NOMO-1 treated with dmso at 0.1 percent for 144 hours (cell line): ENCODE results near the gene NPAS2.

Experiments
- DNase-seq: peaks from one replicate; lab custom pipeline; 2025; ENCODE audit not compliant: unreplicated experiment; lab: John Stamatoyannopoulos, UW

Gene NPAS2

DNA sequence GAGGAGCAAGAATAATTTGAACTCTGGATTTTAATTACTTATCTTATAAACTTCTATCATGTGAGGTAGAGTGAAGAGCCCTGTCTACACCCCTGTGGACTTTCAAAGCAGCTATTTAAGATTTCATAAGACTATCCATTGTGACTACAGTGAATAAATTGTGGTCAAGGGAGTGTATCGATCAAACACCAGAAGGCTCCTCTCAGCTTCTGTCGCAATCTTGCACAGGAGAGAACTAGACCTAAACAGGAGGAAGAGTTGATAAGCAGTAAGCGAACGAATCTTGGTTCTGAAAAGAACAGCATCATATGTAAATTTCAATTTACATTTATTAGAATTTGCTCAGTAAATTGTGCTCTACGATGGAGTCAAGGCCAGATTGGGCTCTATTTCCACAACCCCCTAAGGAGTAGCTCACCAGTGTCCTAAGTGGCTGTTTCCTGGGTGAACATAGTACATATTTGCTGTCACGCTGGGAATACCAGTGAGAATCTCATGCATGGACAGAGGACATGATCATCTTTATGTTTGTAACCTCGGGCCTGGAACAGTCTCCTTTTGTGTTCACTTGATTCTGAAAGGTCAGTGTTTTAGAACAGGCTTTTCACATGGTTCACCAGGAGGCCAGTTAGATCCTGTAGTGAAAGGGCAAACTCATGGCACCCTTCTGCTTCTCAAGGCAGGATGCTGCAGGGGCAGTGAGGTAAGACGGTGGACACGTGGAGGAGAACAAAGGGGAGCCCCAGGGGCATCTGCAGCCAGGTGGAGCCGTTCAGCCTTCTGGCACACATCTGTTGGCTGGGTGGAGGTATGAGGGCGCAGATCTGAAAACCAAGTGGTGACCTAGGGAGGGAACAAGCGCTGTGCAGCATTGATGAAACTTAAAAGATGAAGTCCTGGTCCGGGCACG, 33.3 kb downstream of the NPAS2 start:
- peak; percentile 8 for DNase-seq

DNA sequence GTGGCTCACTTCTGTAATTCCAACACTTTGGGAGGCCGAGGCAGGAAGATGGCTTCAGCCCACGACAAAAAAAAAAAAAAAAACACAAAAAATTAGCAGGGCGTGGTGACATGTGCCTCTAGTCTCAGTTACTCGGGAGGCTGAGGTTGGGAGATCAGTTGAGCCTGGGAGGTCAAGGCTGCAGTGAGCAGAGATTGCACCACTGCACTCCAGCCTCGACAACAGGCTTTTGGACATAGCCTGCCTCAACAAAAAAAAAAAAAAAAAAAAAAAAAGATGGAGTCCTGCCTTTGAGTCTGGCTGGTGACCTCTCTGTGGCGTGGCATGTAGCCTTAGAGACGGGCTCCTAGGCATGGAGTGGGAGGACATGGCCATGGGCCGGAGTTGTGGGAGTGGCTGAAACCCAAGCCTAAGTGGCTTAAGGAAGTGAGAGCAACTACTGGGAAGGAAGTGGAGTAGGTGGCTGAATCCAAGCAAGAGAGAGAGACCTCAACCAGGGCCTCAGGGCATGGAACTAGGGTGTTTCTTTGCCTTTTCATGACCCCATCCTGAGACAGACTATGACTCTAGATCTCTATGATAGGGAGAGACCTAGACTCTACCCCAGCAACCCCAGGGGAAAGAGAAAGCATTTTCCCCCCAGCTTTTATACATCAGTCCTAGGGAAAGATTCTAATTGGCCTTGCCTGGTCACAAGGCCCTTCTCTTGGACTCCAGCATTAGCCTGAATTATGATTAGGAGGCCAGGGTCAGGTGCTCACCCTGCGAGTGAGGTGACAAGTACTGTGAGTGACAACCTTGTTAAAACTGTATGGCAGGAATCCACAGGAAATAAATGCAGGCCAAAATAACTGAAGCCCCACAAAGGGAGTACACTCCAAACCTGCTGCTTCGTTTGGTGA, 34.2 kb downstream of the NPAS2 start:
- no peak for DNase-seq

- DNase-seq = no peak
Observed at GRCh38 chr2:100855084-100855483, 35.1 kb downstream of the NPAS2 start.

DNA sequence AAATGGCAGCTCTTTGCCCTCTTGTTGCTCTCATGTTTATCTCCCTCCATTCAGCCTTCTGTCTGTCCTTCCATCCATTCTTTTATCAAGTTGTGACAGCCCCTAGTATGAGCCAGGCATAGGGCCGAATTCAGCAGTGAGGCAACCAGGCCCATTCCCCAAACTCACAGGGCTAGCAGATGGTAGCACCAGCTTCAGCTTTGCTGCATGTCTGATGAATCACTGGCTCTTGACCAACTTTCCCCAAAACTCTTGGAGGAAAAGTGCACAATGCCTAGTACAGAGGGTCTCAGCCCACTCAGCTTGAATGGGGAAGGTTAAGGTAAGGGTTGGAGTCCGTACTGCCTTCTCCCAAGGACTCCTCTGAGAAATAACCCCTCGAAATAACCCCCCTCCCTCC, 35.7 kb downstream of the NPAS2 start:
- no peak for DNase-seq

GRCh38 chr2:100856732-100857131, 36.8 kb downstream of the NPAS2 start:
- no peak for DNase-seq

DNA sequence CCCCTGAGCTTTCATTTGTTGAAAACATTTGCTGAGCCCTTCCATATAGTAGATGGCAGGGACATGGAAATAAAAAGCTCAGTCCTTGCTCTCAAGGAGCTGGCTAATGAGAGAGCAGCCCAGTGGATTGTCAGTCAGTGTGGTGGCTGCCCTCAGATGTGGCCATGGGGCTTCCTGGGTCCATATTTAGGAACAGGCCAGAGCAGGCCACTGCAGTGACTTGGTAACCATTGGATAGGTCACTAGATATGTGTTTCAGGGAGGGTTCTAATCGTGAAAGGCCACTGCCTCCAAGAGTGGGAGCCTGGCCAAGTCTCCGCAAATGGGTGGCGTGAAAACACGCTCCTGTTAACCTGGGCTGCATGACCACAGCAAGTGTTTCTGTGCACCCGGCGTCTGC, 37.4 kb downstream of the NPAS2 start:
- no peak for DNase-seq

DNA sequence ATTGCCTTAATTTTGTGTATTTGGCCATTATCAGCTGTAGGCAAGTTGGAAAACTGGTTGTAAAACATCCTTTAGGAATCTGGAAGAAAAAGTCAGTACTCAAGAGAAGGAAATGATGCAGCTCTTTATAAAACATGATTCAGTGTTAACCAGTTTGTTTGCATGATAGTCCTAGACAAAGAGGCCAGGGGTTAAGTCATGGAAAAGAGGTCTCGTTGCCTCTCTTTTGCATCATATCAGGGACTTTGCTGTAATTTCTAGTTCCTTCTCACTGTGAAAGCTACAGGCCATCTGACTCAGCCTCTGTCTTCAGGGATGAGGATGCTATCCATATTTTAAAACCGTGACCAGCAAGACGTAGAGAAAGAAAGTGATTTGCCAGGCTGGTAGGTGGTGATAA, 38.0 kb downstream of the NPAS2 start:
- DNase-seq = no peak

GRCh38 chr2:100859902-100860301, 40.0 kb downstream of the NPAS2 start:
- DNase-seq = no peak

- DNase-seq = no peak
Observed at GRCh38 chr2:100861340-100861739, 41.4 kb downstream of the NPAS2 start.

- DNase-seq = no peak
Observed at GRCh38 chr2:100862081-100862480, 42.1 kb downstream of the NPAS2 start.

DNA sequence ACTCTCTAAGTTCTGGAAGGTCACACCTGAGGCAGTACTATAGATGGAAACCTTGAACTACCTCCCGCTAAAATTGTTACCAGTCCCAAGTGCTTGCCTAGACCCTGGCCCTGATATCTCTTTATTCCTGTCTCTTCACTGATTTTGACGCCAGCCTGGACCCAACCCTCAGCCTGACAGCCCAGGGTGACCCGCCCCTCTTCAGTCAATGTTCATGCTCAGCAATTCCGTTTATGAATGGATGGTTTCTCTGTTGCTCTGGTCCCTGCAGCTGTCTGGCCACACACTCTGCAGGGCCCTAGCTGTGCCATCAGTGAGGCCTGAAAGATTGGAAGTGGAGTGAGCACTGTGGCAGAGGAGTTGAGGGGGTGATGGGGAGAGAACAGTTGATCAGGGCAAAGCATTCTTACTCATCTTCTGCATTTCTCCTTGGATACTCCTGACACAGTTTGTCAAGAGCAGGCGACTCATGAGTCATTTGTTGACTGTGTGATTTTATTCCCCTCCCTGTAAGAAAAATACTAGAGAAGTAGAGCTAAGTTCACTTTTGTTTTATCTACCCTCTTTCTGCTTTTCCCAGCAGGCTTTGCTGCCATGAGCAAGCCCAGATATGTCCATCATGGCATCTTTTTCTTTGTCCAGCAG, 46.0 kb downstream of the NPAS2 start:
- no peak for DNase-seq

GRCh38 chr2:100868083-100868482, 48.1 kb downstream of the NPAS2 start:
- DNase-seq = no peak

DNA sequence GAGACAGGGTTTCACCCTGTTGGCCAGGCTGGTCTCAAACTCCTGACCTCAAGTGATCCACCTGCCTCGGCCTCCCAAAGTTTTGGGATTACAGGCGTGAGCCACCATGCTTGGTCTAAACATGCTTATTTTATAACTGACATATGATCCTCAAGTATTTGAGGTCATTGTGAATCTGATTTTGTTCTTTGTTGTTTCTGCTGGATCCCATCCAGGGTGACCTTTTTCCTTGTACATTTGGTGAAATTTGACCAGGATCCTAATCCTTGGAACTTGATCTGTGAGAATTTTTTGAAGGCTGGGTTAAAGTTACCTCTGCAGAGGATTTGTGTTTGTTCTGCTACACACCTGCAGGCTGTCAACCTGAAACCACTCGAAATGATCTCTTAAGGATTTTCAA, 49.2 kb downstream of the NPAS2 start:
- DNase-seq = no peak

DNA sequence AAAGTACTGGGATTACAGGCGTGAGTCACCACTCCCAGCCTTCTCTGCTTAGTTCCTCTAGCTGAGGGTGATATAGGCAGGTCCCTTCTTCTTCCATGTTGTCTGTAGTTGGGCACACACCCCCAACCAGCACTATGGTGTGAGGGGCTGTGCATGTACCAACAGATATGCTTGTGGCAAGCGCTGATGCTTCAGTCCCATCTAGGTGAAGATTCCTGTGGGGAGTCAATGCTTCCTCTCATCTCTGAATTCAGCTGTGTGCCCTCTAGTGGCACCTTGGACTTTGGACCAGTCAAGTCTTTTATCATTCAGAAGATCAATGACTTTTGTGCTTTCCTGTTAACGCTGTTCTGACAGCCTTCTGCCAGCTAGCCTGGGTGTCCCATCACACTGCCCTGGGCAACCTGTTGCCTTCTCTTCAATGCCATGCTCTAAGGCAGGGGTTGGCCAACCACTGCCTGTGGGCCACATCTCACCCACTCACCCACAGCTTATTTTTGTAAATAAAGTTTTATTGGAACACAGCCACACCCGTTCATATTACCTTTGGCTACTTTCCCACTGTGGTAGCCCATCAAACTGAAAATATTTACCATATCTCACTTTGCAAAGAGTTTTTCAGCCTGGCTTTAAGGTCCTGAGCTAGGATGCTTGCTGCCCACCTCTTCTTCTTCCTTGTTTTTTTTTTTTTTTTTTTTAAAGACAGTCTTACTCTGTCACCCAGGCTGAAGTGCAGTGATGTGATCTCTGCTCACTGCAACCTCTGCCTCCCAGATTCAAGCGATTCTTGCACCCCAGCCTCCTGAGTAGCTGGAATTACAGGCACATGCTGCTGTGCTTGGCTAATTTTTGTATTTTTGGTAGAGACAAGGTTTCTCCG, 51.0 kb downstream of the NPAS2 start:
- no peak for DNase-seq

DNA sequence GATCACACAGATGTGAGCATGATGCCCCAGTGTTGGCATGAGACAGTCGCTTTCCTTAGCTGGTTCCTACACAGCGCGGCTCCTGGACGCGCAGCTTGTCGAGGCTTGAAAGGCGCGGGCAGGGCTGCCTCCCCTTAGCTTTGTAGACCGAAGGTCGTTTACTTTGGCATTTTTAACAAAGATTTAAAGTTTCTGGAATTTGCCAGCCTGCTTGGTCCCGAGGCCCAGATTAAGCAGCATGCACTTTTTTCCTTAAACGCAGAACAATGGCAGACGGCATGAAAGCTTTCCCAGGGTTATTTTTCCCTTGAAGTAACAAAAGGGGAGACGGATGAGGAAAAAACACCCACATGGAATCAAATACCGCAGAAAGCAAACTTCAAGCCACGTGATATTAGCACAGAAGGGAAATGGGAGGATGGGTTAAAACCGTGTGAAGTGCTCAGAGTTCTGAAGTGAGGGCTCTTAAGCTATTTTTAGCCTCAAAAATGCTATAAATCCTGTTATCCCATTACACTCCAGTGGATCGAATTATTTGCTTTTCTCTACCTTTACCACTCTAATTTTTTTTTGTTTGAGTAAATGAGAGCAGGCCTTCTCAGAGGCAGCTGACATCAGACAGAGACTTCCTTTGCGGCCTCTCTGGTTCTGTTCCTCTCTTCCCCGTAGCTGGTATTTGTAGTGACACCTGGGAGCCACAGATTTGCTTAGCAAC, 55.7 kb downstream of the NPAS2 start:
- no peak for DNase-seq

GRCh38 chr2:100876231-100876860, 56.4 kb downstream of the NPAS2 start:
- no peak for DNase-seq

DNA sequence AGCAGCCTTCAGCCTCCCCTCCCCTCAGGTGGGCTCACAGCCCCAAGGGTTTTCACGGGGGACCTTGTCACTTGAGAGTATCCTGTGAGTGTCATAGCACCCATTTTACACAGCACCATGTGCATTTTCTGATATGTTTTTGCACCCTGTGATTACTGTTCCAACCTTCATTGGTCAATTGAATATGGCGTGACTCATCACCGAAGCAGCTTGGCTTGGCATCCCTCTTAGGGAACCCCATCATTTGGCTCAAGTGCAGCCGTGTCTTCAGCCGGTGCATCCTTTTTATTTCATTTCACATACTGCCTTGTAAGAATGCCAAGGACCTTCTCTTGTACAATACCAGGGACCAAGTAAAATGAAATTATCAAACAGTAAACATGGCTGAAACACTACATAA, 57.6 kb downstream of the NPAS2 start:
- DNase-seq = no peak

DNA sequence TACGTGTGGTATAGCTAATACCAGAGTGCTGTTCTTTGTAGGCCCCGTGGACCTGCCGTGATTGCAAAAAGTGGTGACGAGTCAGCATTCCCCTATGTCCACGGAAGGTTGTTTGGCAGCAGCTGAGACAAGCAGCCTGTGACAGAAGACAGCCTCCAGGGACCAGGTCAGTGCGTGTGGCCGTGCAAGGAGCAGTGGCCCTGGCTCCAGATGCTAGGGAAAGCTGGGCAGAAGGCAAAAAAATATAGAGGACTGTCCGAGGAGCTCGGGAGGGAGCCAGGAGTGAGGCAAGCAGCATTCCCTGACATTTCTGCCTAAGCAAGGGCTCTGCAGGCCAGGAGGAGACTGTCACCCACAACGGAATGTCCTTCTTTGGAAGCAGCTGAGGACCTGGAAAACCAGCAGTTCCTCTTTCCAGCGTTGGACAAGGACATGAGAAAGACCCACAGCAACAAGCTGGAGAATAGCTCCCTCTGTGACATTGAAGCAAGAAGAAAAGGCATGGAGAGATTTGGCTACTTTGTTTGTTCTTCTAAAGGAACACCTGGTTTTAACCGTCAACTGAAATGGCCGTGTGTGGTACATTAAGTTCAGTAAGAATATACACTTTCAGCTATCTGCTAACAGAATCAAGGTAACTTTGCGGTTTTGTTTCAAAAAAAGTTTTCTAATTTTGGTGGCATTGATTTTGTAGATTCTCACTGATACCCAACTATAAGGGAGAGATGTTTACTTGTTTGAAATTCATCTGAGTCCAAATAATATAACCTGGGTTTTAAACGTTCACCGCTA, 58.3 kb downstream of the NPAS2 start:
- DNase-seq = no peak

DNA sequence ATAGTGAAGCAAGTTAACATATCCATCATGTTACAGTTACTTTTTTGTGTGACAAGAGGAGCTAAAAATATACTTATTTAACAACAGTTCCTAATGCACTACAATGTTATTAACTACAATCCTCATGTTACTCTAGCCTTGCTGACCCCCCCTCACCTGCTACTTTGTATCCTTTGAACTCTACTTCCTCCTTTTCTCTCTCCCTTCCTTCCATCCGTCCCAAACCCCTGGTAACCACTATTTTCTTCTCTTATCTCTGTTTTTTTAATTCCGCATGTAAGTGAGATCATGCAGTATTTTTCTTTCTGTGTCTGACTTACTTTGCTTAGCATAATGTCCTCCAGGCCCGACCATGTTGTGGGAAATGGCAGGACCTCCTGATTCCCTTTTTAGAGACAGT, 59.4 kb downstream of the NPAS2 start:
- DNase-seq = no peak
